GM12874 (cell line): ENCODE measurements around the gene IRAK1.

Experiments
- TF ChIP-seq, protein P1 (sequence below): IDR thresholded peaks from 2 replicates; pipeline ENCODE4 v1.5.1; 2011; ENCODE audit warnings: low read depth, mild to moderate bottlenecking, control low read depth, low read length, moderate library complexity; ENCODE audit not compliant: insufficient read depth

IRAK1 gene

DNA sequence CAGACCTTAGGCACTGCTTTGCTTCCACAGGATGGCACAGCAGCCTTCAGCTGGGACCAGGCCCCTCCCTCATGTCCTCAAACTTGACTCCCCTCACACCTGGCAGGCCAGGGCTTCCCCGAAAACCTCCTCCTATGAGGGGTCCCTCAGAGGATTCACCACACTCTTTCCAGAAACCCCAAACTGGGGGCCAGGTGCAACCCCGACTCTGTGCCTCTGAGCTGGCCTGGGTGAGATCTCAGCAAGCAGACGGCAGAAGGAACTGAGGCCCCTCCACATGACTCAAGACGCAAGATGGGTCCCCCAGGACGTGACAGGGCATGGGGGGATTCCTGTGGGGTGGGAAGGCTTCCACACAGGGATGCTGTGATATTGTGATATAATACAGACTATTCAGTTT is 54.3 kb downstream of the IRAK1 start:
- TF ChIP-seq, protein P1, sequence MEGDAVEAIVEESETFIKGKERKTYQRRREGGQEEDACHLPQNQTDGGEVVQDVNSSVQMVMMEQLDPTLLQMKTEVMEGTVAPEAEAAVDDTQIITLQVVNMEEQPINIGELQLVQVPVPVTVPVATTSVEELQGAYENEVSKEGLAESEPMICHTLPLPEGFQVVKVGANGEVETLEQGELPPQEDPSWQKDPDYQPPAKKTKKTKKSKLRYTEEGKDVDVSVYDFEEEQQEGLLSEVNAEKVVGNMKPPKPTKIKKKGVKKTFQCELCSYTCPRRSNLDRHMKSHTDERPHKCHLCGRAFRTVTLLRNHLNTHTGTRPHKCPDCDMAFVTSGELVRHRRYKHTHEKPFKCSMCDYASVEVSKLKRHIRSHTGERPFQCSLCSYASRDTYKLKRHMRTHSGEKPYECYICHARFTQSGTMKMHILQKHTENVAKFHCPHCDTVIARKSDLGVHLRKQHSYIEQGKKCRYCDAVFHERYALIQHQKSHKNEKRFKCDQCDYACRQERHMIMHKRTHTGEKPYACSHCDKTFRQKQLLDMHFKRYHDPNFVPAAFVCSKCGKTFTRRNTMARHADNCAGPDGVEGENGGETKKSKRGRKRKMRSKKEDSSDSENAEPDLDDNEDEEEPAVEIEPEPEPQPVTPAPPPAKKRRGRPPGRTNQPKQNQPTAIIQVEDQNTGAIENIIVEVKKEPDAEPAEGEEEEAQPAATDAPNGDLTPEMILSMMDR: no peak

DNA sequence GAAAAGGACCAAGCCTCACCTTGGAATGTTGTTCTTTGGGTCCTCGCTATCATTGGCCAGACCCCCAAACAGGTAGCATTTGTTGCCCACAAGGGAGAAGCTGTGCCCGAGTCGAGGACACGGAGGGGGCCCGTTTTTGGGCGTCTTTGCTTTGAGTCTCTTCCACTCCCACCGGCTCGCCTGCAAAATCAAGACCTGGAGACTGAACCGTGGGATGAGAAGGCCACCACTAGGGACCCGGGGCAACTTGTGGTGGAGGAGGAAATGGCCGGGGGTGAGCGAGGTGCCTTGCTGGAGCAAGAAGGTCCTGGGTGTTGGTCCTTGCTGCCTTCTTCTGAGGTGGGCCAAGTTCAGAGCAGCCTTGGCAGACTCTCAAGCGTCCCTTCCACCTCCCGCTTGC is 55.6 kb downstream of the IRAK1 start:
- TF ChIP-seq, protein P1: no peak

DNA sequence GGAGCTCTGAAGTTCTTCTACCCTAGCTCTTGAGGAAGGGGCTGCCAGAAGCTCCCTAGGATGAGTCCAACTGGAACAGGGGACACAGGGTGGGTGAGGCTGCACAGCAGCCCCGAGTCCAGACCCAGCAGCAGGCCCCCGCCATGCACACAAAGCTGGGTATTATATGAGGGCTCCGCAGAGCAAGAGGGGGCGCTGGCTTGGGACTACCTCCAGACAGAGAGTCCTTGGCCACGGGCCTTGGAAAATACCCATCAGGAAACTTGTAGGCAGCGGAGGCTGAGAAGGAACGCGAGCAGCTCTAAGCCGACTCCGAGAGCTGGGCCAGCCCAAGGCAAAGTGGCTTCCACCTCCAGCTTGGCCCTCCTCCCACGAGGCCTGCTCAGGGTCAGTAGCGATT is 56.2 kb downstream of the IRAK1 start:
- TF ChIP-seq, protein P1: no peak

DNA sequence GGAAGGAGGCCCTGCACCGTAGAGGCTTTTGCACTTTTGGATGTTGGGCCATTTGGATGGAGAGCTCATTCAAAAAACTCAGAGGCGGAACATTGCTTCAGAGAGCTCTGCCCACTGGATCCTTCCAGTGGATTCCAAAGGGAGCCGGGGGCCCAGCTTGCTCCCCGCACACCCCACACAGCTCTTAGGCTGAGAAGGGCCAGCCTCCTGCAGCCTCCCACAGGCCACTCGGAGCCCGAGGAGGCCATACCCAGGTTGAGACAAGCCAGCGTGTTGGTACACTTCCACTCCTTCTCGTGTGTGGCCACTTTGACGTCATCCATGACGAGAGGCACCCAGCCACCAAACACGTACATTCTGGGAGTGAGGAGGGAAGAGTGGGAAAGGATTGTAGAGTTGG is 58.4 kb downstream of the IRAK1 start:
- TF ChIP-seq, protein P1: no peak

DNA sequence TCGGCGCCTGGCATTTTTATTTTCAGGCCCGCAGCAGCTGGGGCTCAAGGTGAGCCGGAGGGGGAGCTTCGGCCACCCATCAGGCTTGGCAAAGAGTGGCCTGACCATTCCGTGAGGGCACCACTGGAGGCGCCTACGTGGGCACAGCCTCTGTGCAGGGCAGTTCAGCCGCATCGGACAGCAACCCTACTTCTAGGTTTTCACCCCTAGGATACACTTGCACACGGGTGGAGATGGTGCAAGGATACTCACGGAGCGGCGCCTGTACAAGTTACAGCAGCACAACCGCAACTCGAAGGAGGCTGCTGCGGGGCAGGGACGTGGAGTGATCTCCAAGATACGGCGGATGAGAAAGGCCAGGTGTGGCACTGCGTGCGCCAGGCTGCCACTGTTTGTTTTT is 58.9 kb downstream of the IRAK1 start:
- TF ChIP-seq, protein P1: no peak
